SW480 (cell line): ENCODE results near the gene CCNY.
"Not testable (repeated sequence)": the region's sequence is repeated elsewhere in the genome, so short reads cannot be mapped to it uniquely, and the experiment has no call there.

Experiments
- DNase-seq: peaks from one replicate; pipeline ENCODE4 v3.0.0-alpha.2; 2016; ENCODE audit warnings: low spot score

The CCNY gene

GRCh38 chr10:35384265-35384868 lies 48.1 kb downstream of the CCNY start:
- no peak for DNase-seq

GRCh38 chr10:35386594-35387174 lies 50.4 kb downstream of the CCNY start:
- DNase-seq, result no peak

- no peak for DNase-seq
Observed at GRCh38 chr10:35387768-35388167, 51.5 kb downstream of the CCNY start.

GRCh38 chr10:35388197-35388596 lies 51.9 kb downstream of the CCNY start:
- DNase-seq, result no peak

- DNase-seq, result no peak
Observed at GRCh38 chr10:35388682-35389081, 52.4 kb downstream of the CCNY start.

- DNase-seq, result no peak
Observed at GRCh38 chr10:35390161-35390840, 54.0 kb downstream of the CCNY start.

GRCh38 chr10:35390843-35391152 lies 54.5 kb downstream of the CCNY start:
- no peak for DNase-seq

- no peak for DNase-seq
Observed at GRCh38 chr10:35391153-35391953, 55.0 kb downstream of the CCNY start.

GRCh38 chr10:35391954-35392262 lies 55.6 kb downstream of the CCNY start:
- DNase-seq, result no peak

GRCh38 chr10:35392482-35393228 lies 56.3 kb downstream of the CCNY start:
- DNase-seq, result no peak

GRCh38 chr10:35394411-35394851 lies 58.1 kb downstream of the CCNY start:
- DNase-seq, result no peak

- no peak for DNase-seq
Observed at GRCh38 chr10:35394934-35395333, 58.6 kb downstream of the CCNY start.

GRCh38 chr10:35396560-35397434 lies 60.5 kb downstream of the CCNY start:
- no peak for DNase-seq

GRCh38 chr10:35397953-35398352 lies 61.6 kb downstream of the CCNY start:
- no peak for DNase-seq

GRCh38 chr10:35398355-35398754 lies 62.0 kb downstream of the CCNY start:
- no peak for DNase-seq

- no peak for DNase-seq
Observed at GRCh38 chr10:35398908-35399307, 62.6 kb downstream of the CCNY start.

GRCh38 chr10:35399414-35400009 lies 63.2 kb downstream of the CCNY start:
- no peak for DNase-seq

- DNase-seq, result no peak
Observed at GRCh38 chr10:35400595-35401268, 64.4 kb downstream of the CCNY start.

GRCh38 chr10:35403491-35403890 lies 67.2 kb downstream of the CCNY start:
- not testable (repeated sequence) for DNase-seq

GRCh38 chr10:35404077-35404476 lies 67.8 kb downstream of the CCNY start:
- not testable (repeated sequence) for DNase-seq
